Right lobe of liver (tissue), 6 donors: ENCODE data around the gene SNRNP25. TPM values are rescaled to one million over a fixed set of nuclear protein-coding genes. Genes with fewer than 3 reads are reported as not detected.
"Not testable (repeated sequence)": the region's sequence is repeated elsewhere in the genome, so short reads cannot be mapped to it uniquely, and the experiment has no call there.

Experiments used
- ATAC-seq, 4 donors: fragments of 200-7000 bp; cut with Tn5 transposase; one replicate each; pipeline ENCODE4 v1.9.1; 2020; ENCODE audit warnings: mild to moderate bottlenecking in 4 of 4, moderate library complexity in 4 of 4
- DNase-seq, 3 donors: peaks; one replicate each; pipeline ENCODE4 v3.0.0-alpha.2; 2020
- H3K27ac ChIP-seq, 3 donors: fragments of 200-600 bp; one replicate each; pipeline ENCODE4 v1.8.0; 2022
- H3K27me3 ChIP-seq, 2 donors: fragments of 200-600 bp; one replicate each; pipeline ENCODE4 v1.8.0; 2022
- H3K36me3 ChIP-seq, 4 donors: fragments of 200-600 bp; sonication (generic) in 1 of 4; one replicate each; pipeline versions ENCODE4 v1.5.1 to v1.8.0; 2017 to 2022; ENCODE audit warnings: control low read depth in 1 of 4
- H3K4me1 ChIP-seq, 4 donors: fragments of 200-600 bp; sonication (generic) in 1 of 4; one replicate each; pipeline versions ENCODE4 v1.5.1 to v1.8.0; 2017 to 2022; ENCODE audit warnings: control low read depth in 1 of 4
- H3K4me3 ChIP-seq, 3 donors: fragments of 200-600 bp; one replicate each; pipeline ENCODE4 v1.8.0; 2022
- H3K9me3 ChIP-seq, 4 donors: fragments of 200-600 bp; sonication (generic) in 1 of 4; one replicate each; pipeline versions ENCODE4 v1.5.1 to v1.8.0; 2017 to 2022; ENCODE audit warnings: control low read depth in 1 of 4
- POLR2A ChIP-seq: fragments of 450-650 bp; IDR thresholded peaks from one replicate; pipeline ENCODE4 v1.6.1; 2017; ENCODE audit warnings: antibody characterized with exemption, mild to moderate bottlenecking
- WGBS: methylation state at CpG from one replicate; pipeline ENCODE4 v1.1.6; 2018; ENCODE audit warnings: low coverage, low lambda C conversion rate; ENCODE audit not compliant: insufficient coverage; ENCODE audit errors: missing lambda C conversion rate; 5-methylcytosine and 5-hydroxymethylcytosine counted together
- intact Hi-C, 2 donors: fragments of 100-400 bp; cut with DNase I; formaldehyde crosslinking; loops; one replicate each; pipeline versions ENCODE4 v1.11.2 to v1.14.1; 2022
- total RNA-seq, 6 experiments: library from RNA; depleted of rRNA in 2 of 6; stranded (reverse); fragments of >200 nt in 2 of 6; fragmentation: NEBNext Ultra II Directional in 3 of 6; extraction: Animal tissue kit (Norgen Biotek cat#: 25700) in 3 of 6; gene quantifications; one replicate each; pipeline versions ENCODE4 v1.1.0 to v1.2.4, GENCODE V29; 2016 to 2023
- TF ChIP-seq, protein P1 (sequence below), 4 donors: fragments of 200-600 bp in 3 of 4; fragments of 450-650 bp in 1 of 4; IDR thresholded peaks; one replicate each; pipeline versions ENCODE4 v1.5.1 to v1.8.0; 2016 to 2022; ENCODE audit warnings: antibody characterized with exemption in 4 of 4, mild to moderate bottlenecking in 2 of 4
- donor health status: DM: no; HTN: yes; CAD: no.
- donor health status: DM: no; HTN: no; CAD: no.
- donor health status: DM: no; HTN: no; CAD: no.
- donor health status: DM: no; HTN: yes; CAD: no.
- donor health status: DM: no; HTN: yes; CAD: no.

Gene SNRNP25
- total RNA-seq, 6 experiments from 2014 or later, result 11.7 to 15.9 (median 14.8) TPM

DNA sequence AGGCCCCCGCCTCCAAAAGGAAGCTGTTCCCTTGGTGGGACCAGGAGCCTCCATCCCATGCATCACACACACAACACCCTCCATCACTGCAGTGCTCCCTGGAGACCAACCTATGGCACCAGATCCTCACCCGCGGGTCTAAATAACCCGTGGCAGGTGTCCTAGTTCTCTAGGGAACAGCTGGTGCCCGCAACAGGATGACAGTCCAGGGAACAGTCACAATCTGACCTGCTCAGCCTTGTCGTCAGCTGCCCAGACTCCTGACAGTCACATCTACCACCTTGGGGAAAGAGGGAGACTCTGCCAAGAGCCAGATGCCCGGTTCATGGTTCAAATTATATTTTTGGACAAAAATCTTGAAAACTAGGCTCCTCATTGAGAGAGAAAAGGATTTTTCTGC, 23.0 kb upstream of the SNRNP25 start:
- H3K9me3 ChIP-seq, H3K27ac ChIP-seq, H3K4me3 ChIP-seq, DNase-seq, H3K27me3 ChIP-seq, intact Hi-C loops, H3K36me3 ChIP-seq, H3K4me1 ChIP-seq, ATAC-seq: not testable (repeated sequence)
- no CpG with 5 or more reads among the region's 7 CpGs for WGBS

DNA sequence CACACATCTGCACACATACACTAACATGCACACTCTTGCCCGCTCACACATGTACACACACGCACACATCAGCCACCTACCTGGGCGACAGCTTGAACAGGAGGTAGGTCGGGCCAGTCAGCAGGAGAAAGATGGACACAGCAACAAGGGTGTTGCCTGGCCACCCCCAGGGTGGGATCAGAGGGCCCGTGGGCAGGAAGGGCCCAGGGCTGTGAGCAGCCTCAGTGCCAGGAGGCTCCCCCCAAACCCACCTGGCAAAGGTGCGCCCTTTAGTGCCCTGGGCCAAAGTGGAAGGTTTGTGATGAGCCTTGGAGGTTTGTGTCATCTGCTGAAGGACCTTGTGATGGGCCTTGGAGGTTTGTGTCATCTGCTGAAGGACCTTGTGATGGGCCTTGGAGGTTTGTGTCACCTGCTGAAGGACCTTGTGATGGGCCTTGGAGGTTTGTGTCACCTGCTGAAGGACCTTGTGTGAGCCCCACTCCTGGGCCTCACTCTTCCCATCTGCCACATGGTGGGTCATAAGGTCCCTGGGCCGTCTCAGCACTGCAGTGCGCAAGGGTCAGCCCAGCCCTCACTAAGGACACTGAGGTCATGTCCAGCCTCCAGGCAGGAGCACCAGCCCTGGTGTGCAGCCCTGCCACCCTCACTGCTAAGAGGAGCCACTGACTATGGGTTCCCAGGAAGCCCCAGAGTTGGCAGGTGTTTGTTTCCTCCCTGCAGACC, 20.3 kb upstream of the SNRNP25 start:
- H3K9me3 ChIP-seq, H3K4me3 ChIP-seq, H3K4me1 ChIP-seq, ATAC-seq, intact Hi-C loops, H3K27ac ChIP-seq, H3K27me3 ChIP-seq, H3K36me3 ChIP-seq, DNase-seq: not testable (repeated sequence)
- 67% methylated on average over 2 of the region's 8 CpGs for WGBS

DNA sequence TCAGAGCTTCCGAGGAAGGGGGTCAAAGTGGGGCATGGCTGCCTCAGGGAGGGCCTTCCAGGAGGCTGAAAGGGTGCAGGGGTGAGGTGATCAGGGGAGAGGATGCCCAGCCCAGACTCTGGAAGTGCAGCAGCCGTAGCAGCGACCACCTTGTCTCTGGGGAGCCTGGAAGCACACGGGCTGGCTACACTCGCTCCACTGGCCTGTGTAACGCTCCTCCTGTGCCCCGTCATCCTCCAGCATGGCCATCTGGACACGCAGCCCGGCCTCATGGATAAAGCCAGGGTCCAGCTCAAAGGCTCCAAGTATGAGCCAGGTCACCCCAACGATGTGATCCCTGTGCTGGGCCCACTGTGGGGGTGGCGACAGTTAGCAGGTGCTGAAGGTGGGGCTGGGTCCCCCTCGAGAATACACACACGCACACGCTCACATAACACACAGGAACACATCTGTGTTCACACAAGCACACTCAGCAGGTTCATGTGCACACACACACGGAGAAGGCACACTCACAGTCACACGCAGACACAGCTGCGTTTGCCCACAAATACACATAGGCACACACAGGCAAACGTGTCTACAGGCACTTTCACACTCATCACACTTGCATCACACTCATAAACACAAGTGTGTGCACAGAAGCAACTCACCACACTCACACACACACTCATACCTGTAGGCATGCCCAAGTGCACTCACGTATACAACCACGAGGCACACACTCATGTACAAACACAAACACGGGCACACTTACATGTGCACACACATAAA, 19.6 kb upstream of the SNRNP25 start:
- no peak overlapping the region for H3K27ac ChIP-seq
- DNase-seq, result no peak
- no peaks in the 10 kb centered on the region for H3K36me3 ChIP-seq
- no peaks in the 10 kb centered on the region for H3K9me3 ChIP-seq
- peak in 1 of 4 donors; percentile 11 for ATAC-seq
- intact Hi-C loops, result no loop called here
- no peak for TF ChIP-seq POLR2A
- TF ChIP-seq, protein P1, sequence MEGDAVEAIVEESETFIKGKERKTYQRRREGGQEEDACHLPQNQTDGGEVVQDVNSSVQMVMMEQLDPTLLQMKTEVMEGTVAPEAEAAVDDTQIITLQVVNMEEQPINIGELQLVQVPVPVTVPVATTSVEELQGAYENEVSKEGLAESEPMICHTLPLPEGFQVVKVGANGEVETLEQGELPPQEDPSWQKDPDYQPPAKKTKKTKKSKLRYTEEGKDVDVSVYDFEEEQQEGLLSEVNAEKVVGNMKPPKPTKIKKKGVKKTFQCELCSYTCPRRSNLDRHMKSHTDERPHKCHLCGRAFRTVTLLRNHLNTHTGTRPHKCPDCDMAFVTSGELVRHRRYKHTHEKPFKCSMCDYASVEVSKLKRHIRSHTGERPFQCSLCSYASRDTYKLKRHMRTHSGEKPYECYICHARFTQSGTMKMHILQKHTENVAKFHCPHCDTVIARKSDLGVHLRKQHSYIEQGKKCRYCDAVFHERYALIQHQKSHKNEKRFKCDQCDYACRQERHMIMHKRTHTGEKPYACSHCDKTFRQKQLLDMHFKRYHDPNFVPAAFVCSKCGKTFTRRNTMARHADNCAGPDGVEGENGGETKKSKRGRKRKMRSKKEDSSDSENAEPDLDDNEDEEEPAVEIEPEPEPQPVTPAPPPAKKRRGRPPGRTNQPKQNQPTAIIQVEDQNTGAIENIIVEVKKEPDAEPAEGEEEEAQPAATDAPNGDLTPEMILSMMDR (IDR thresholded peaks at IDR 0.05), result no peak
- no peaks in the 10 kb centered on the region for H3K4me1 ChIP-seq
- H3K27me3 ChIP-seq, result no peaks in the 10 kb centered on the region
- H3K4me3 ChIP-seq, result no peak overlapping the region
- 87% methylated on average over 11 of the region's 21 CpGs for WGBS

DNA sequence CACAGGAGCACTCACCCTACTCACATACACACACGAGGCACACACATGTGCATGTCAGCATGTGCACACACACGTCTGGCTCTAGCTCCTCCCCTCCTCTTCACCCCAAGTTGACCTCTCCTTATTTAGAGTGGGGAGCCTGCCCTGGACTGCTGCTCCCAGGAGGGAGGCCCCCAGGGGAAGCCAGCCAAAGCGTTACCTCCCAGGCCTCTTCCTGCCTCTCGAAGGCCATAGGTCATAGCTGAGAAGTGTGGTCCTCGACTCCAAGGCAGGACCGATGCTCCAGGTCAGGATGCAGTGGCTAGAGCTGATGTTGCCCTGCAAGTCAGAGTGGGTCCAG, 19.0 kb upstream of the SNRNP25 start:
- no peak for DNase-seq
- peak in 1 of 4 donors; percentile 5 for ATAC-seq
- H3K27me3 ChIP-seq, result no peaks in the 10 kb centered on the region
- intact Hi-C loops, result no loop called here
- TF ChIP-seq, protein P1 (IDR thresholded peaks at IDR 0.05), result no peak
- no peak for TF ChIP-seq POLR2A
- H3K36me3 ChIP-seq, result no peaks in the 10 kb centered on the region
- no peaks in the 10 kb centered on the region for H3K4me1 ChIP-seq
- no peaks in the 10 kb centered on the region for H3K9me3 ChIP-seq
- H3K27ac ChIP-seq, result no peak overlapping the region
- H3K4me3 ChIP-seq, result no peak overlapping the region
- 57% methylated on average over 6 of the region's 6 CpGs for WGBS

DNA sequence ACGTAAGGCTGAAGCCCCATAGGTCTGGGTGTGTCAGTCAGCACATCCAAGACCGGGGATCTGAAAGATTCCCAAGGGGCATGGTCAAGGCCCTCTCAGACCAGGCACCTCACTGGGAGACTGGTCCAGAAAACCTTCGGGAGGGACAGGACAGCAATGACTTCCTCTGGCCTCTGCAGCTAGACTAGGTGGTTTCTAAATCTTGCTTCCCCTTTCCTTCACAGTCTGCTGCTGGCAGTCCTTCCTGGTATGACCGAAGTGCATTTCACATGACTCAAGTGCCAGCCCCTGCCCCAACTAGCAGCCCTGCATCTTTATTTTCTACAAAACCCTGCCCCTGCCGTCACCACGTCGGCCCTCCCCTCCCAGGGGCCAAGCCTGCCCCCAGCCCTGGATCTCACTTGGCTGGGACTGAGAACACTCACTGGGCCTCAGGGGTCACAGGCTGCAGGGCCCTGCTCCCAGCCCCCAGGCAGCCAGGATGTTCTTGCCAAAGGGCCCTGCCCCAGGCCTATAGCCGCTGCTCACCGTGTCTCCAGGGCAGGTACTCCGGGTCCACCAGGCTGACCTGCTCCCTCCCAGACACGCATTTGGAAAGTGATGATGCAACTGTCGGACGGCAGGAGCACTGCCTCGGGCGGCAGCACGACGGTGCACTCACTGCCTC, 18.5 kb upstream of the SNRNP25 start:
- Histone ChIP-seq H3K36me3 (no peaks in the 10 kb centered on the region), H3K27me3 (no peaks in the 10 kb centered on the region), H3K4me1 (no peaks in the 10 kb centered on the region), H3K9me3 (no peaks in the 10 kb centered on the region), H3K4me3 (no peak overlapping the region), H3K27ac (no peak overlapping the region)
- peak; percentile 33 to 63 (median 45) for ATAC-seq
- intact Hi-C loops, result no loop called here
- TF ChIP-seq, protein P1 (IDR thresholded peaks at IDR 0.05), result no peak
- no peak for TF ChIP-seq POLR2A
- no peak for DNase-seq
- 63% methylated on average over 9 of the region's 17 CpGs for WGBS
